ENCODE data around the gene ELFN1.

ELFN1 gene

DNA sequence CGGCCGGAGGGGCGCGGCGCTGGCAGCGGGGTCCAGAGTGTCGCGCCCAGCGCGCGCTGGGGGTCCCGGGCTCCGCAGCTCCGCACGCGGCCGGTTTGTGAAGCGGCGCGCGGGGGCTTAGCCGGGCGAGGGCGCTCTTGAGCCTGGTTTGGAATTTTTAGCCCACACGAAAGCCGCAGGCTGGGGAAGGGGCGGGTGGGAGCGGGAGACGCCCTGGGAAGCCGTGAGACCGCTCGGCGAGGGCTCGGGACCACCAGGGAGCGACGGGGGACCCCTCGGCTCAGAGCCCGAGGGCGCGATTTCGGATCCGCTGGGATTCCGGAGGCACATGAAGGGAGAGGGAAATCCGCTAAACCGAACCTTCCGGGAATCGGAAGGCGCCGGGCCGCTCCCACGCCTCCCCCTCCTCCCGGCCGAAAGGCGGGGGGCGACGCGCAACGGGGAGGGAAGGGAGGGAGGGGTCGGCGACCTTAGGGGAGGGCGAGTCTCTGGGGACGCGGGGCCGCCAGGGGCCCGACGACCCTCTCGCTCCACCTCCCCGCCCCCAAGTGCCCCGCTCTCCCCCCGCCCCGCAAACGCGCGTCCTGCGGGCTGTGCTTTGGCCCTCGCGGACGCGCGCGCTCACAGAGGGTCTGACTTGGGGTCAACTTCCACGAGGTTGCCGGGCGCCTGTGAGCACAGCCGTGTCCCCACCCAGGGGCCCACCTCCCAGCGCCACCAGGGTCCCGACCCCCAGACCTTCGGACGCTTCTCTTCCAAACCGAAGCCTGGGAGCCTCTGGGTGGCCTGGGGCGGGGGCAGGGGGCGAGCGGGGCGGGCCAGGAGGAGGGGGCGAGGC, 5.1 kb upstream of the ELFN1 start:
- DNase-seq, result peak; percentile 62

DNA sequence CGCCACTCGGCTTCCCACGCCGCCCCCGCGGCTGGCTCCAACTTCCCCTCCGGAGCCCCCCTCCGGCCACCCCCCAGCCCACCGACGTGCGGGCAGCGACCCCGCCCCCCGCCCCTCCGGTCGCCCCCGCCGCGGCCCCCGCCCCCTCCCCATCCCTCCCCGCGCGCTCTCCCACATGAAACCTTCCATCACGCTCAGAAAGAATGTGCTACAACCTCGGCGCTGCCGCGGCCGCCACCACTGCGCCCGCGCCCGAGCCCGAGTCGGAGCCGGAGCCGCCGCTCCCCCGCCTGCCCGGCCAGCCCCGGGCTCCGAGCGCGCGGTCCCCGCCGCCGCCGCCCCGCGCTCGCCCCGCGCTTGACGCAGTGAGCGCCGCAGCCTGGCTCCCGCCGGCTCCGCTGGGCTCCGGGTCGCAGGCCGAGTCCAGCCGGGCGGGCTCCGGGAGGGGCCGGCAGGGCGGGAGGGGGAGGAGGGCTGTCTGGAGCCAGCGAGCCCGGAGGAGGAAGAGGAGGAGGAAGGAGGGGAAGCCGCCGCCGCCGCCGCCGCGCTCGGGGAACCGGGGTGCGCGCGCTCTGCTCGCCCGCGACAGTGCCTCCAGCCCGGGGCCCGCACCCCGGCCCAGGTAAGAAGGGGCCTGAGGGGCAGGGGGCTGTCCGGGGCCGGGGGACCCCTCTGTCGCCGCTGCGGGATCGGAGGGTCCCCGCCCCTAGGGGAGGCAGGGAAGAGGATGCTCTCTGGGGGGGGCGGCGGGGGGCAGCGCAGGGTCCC, 4.3 kb upstream of the ELFN1 start:
- DNase-seq, result no peak

GRCh38 chr7:1666317-1666822, 3.7 kb upstream of the ELFN1 start:
- no peak for DNase-seq

- DNase-seq, result no peak
Measured at GRCh38 chr7:1666823-1667565, 3.1 kb upstream of the ELFN1 start.

DNA sequence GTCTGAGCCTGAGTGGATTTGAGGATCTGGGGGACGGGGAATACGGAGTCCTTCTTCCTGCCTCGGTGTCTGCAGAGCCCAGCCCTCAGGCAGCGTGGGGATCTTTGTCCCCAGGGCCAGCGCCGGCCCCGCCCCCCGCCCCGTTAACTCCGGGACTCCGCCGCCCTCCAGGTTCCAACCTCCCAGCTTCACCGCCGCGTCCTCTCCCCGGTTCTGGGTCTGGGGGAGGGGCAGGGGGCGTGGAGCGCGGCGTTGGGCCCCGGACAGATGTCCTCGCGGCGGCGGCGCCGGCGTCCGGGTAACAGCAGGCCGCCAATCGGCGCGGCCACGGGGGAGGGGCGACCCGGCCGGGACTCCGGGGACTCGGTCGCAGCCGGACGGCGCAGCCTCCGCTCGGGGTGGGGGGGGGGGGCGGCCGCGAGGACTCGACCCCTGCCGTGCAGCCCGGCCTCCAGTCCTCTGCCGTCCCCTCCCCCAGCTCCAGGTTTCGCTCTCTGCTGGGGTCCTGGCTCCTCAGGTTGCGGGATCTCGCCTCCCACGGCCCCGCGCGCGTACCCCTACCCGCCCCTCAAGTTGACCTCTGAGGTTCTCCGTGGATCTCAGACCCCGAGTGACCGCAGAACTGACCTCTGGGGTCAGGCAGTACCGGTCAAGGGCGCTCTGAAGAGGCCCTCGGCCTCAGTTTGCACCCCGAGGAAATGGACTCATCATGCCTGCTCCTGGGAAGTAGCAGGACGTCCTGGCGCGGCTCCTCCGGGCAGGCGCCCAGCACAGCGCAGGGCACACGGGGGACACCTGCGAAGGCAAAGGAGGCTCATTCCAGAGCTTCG, 2.3 kb upstream of the ELFN1 start:
- DNase-seq, result no peak

DNA sequence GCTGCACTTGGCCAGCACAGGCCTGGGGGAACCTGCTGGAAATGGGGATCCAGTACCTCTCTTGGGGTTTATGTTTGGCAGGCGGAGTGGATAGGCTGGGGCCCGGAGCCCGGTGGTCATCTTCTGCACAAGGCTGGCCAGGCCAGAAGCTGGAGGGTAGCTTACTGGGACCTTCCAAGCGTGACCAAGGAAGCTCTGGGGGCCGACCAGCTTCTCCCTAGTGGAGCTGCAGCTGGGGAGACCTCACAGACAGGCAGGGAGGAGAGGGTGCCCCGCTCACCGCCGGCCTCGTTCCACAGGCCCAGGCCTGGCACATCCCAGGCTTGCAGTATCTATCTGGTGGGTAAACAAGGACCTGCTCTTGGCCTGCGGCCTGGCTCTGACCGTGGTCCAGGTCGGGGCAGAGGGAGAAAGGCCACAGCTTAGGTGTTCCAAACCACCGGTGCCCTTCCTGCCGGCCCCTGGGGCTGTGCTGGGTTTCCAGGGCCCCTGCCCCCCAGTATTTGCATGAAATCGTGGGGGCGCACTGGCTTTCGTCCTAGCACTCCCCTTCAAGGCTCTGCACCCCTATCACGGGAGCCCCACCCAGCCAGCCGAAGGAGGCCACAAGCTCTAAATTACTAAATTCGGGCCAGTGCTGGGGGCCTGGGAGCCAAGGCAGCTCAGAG, 1.5 kb upstream of the ELFN1 start:
- DNase-seq, result no peak

DNA sequence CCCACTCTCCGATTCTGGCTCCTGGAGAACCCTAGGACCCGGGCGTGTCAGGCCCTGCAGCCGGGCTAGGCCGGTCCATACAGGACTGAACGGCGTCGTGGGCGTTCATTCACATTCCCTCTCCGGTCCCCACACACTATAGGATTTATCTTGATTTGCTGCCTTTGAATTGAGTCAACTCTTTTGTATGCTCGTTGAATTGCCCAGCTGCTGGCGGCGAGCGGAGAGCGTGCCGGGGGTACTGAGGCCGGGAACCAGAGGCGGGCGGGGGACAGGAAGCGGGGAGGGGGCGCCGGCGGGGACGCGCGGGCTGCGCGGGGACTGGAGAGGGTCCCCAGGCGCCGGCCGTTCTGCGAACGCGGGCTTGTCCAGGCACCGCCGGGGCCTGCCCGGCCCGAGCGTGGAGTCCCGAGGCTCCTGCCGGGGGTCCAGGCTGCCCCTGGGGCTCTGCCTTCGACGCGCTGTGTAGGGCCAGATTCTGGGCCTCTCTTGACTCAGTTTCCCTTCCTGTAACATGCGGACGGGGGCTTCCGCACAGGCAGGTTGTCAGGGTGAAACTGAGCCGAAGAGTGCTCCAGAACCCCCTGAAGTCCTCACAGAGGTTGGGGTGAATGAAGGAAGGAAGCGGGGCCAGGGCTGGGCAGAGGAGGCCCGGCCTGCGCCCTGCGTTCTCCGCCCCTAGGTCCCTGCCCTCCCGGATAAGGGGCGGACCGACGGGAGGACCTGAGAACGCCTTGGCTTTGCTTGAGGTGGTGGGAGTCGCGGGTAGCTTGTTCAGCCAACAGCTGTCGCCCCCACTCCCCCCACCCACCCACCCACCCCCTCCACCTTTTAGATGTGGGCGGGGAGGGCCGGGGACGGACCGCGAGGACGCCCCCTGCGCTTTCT, 769 bp upstream of the ELFN1 start:
- DNase-seq, result no peak

GRCh38 chr7:1670894-1671593, 967 bp downstream of the ELFN1 start:
- DNase-seq, result no peak

GRCh38 chr7:1671594-1672451, 1.7 kb downstream of the ELFN1 start:
- DNase-seq, result no peak

DNA sequence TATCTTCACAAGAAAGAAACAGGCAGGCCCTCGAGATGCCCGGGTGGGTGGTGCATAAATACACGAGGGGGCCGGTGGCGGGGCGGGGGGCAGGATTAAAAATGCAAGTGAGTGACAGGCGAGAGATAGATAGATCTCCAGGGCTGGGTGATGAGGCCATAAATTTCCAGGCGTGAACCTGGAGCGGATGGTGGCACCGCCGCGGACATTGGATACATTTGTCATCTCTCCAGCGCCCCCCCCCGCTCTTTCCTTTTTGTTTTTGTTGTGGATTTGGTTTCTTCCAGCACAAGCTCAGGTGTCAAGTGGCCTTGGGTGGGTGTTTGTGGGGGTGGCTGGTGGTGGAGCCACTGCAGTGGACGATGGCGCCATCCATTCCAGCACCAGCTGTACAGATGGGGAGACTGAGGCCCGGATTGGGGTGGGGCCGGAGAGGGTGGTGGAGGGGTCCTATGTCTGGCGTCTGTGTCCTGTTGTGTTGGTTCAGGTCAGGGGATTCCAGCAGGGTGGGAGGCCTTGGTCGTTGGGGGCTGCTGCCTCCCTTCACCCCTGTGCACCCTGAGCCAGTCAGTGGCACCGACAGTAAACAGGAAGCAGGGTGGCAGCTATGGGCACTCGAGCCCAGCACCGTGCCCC, 2.9 kb downstream of the ELFN1 start:
- no peak for DNase-seq

GRCh38 chr7:1673581-1674118, 3.6 kb downstream of the ELFN1 start:
- DNase-seq, result no peak

- no peak for DNase-seq
Measured at GRCh38 chr7:1674161-1675035, 4.3 kb downstream of the ELFN1 start.

GRCh38 chr7:1675036-1675671, 5.1 kb downstream of the ELFN1 start:
- no peak for DNase-seq

GRCh38 chr7:1675673-1676549, 5.8 kb downstream of the ELFN1 start:
- DNase-seq, result no peak

DNA sequence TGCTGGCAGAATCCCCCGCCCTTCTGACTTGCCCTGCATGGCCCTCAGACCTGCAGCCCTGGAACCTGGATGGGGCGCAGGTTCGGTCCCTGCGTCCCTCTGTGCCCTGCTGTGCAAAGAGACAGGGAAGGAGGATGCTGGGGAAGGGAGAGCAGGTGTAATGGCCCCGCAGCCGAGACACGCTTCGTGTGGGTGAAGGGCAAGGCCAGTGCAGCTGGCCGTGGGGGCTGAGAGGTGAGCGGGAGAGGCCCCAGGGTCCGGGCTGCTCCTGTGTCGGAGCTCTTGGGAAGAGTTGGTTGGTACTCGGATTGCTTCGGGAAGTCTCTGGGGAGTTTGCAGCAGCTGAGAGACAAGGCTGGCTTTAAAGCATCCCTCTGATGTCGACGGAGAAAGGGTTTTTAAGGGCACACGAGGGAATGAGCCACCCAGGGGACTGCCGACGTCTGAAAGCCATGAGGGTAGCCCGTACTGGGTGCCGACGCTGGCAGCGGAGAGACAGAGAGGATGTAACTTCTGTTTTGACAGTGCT, 6.5 kb downstream of the ELFN1 start:
- DNase-seq, result no peak

Measured in activated naive CD4-positive, alpha-beta T cell treated with anti-CD3 and anti-CD28 coated beads, Interleukin-2, amount 50 U/mL, for 16 hours (primary cell).